GOT3 (cell line): ENCODE measurements around the gene OCSTAMP.

Source experiments
- DNase-seq: peaks from one replicate; lab custom pipeline; 2025; ENCODE audit warnings: mixed read lengths; lab: John Stamatoyannopoulos, UW

OCSTAMP gene

GRCh38 chr20:46552460-46553420, 2.3 kb upstream of the OCSTAMP start:
- no peak for DNase-seq

GRCh38 chr20:46551522-46552381, 1.3 kb upstream of the OCSTAMP start:
- DNase-seq: no peak

GRCh38 chr20:46549188-46549972, 1.1 kb downstream of the OCSTAMP start:
- no peak for DNase-seq

GRCh38 chr20:46548688-46549087, 1.8 kb downstream of the OCSTAMP start:
- no peak for DNase-seq

GRCh38 chr20:46547995-46548394, 2.5 kb downstream of the OCSTAMP start:
- no peak for DNase-seq

DNA sequence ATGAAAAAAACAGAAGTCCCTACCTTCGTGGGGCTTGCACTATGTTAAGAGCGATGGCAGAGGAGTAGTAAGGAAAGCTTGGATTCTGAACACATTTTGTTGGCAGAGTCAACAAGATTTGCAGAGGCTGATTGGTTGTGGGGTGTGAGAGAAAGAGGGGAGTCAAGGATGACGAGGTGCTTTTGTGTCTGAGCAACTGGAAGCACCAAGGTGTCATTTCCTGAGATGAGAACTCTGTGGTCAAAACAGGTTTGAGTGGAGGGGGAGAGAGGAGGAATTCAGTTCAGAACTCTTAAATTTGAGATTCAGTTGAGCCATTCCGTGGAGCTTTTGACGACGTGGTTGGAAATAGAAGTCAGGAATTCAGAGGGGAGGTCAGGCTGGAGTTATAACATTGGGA, 3.5 kb downstream of the OCSTAMP start:
- DNase-seq: no peak

DNA sequence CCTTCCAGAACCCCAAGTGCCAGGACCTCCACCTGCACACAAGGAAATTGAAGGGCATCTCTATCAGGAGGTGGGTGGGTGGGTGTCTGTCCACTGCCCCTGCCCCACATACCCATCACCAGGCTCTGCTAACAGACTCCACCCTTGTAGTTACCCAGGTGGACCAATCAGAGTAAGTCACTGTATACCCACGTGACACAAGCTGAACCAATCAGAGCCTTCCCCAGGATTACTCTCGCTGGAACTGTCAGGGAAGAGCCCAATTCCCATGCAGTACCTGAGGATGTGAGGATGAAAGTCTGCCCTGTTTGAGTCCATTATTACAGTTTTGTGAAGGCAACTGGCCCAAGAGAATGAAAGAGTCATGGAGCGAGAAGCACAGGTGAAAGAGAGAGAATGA, 4.2 kb downstream of the OCSTAMP start:
- DNase-seq: no peak

DNA sequence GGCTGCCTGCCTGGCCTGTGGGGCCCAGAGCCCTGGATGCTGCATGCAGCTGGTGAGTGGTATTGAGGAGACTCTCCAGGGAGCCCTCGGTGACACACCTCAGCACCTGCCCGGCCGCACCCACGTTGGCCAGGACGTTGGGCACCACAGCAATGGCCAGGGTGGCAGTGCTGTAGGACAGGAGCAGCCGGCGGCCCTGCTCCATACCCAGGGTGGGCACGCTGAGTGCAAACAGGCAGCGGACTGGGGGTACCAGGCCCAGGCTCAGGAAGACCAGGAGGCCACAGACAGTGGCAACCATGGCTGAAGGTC, 4.7 kb downstream of the OCSTAMP start:
- no peak for DNase-seq

GRCh38 chr20:46545077-46545826, 5.2 kb downstream of the OCSTAMP start:
- DNase-seq: no peak

GRCh38 chr20:46544576-46544975, 5.9 kb downstream of the OCSTAMP start:
- no peak for DNase-seq

GRCh38 chr20:46543959-46544358, 6.5 kb downstream of the OCSTAMP start:
- DNase-seq: no peak

- no peak for DNase-seq
Observed at GRCh38 chr20:46543033-46543432, 7.4 kb downstream of the OCSTAMP start.

- no peak for DNase-seq
Observed at GRCh38 chr20:46541229-46541935, 9.1 kb downstream of the OCSTAMP start.

DNA sequence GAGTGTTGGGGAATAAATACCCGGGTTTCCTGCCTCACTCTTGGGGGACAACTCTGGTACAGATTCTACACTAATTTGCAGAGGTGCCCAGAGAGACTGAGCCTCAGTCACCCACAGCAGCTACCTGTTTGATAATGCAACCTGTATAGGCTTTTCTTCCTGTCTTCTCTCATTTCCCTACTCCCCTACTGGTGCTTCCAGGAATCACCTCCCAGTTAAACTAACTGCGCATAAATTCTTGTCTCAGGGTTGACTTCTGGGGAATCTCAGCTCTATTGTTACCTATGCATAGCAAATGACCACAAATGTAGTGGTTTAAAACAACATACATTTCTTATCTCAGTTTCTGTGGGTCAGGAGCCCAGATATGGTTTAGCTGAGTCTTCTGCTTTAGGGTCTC, 11.3 kb downstream of the OCSTAMP start:
- no peak for DNase-seq

DNA sequence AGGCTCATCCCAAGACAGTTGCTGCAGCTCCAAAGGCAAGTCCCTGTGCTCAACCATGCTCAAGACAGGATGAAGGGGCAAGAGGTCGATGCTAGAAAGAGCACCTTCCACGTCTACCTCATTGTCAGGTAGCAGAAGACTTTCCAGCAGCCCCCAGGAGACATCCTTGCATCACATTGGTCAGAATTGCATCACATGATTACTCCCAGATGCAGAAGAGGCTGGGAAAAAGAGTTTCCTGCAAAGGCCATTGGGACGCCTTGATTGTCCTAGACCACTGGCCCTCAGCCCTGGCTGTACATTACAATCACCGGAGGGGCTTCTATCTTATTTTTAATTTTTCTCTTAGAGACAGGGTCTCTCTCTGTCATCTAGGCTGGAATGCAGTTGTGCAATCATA, 19.8 kb downstream of the OCSTAMP start:
- DNase-seq: no peak

DNA sequence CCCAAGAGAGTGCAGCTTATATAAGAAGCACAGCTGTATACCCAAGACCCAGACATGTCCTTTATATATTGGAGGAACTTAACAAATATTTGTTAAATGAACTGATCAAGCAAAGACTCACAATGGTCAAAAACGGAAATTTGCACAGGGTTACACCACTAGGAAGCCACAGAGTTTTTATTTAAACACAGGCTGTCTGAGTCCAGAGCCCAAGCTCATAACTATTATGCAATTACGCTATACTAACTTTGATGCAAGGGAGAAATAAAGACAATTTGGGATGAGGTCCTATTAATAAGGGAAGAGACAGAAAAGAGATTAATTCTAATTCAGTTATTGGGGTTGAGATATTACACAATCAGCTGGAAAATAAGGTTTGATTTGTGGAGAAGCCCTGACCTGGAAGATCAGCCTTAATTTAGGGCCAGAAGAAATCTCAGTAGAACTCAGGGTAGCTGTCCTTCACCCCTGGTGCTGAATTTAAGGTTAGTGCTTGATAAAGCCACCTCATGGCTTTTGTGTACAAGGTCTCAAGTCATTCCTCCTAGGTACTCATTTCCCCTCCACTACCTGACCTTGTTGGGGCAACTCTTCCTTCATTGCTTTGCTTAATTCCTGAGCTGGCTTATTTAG, 26.6 kb downstream of the OCSTAMP start:
- DNase-seq: no peak

DNA sequence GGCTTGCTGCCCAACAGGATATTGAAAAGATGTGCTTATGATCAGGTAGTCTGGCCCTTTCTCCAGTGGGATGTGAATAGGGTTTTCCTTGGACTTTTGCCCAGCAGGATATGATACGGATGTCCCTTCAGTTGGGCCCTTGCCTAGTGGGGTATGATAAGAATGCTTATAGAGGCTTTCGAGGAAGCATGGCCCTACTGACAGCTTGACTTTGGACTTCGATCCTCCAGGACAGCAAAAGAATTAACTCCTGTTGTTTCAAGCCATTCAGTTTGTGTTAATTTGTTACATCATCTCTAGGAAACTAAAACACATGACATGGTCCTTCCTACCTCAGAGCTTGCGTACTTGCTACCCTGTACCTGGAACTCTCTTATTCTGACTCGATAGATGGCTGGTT, 27.3 kb downstream of the OCSTAMP start:
- no peak for DNase-seq

- DNase-seq: no peak
Observed at GRCh38 chr20:46520976-46521579, 29.4 kb downstream of the OCSTAMP start.

DNA sequence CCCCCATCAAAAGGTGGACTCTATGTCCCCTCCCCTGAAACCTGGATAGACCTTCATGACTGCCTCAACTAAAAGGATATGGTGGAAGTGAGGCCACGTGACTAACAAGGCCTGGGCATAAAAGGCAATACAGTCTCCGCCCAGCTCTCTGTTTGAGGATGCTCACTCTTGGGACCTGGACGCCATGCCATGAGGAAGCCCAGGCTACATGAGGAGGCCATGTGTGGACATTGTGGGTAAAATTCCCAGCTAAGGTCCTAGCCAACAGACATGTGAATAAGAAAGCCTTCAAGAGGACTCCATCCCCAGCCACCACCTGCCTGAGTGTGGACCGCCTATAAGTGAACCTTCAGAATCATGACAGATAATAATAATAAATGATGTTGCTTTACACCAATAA, 29.9 kb downstream of the OCSTAMP start:
- DNase-seq: no peak

DNA sequence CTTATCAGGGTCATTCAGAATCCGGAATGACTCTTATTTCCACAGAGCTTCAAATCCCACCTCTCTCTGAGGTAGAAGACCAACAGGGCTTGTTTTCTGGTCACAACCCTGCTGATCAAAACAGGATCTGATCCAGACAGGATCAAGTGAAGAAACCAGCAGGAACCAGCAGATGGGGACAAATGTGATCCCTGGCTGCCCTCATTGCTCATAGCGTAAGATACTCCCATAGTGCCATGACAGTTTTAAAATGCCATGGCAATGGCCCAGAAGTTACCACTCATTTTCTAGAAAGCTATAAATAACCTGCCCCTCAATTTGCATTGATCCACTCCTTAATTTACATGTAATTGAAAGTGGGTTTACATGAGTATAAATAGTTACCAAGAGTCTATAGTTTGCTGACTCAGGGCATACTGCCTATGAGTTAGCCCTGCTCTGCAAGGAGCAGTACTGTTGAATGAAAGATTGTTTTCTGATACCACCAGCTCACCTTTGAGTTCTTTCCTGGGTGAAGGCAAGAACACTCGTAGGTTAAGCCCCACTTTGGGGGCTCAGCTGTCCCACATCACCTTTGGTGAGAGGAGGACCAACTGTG, 30.9 kb downstream of the OCSTAMP start:
- no peak for DNase-seq
